ENCODE data around the gene MMEL1.
"Not testable (repeated sequence)": the region's sequence is repeated elsewhere in the genome, so short reads cannot be mapped to it uniquely, and the experiment has no call there.

Gene MMEL1

DNA sequence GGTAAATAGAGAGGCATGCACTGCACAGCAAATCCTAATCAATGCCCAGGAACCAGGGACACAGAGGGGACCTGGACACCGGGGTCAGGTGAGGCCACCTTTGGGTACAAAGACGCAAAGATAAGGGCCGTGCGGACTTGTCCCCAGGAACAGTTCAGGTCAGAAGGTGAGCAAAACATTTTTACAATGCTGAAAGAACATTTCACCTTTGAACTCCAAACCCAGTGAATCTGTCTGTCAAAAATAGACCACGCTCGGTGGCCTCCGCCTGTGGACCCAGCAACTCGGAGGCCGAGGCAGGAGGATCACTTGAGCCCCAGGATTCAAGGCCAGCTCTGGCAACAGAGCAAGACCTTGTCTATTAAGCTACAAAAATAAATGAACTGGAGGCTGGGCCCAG, 61.5 kb downstream of the MMEL1 start:
- no peak overlapping the region for H3K27ac ChIP-seq
- DNase-seq (ENCODE audit: low spot score), result no peak
- no peak overlapping the region for H3K4me3 ChIP-seq
- no peak for TF ChIP-seq CTCF (IDR thresholded peaks at IDR 0.05)

DNA sequence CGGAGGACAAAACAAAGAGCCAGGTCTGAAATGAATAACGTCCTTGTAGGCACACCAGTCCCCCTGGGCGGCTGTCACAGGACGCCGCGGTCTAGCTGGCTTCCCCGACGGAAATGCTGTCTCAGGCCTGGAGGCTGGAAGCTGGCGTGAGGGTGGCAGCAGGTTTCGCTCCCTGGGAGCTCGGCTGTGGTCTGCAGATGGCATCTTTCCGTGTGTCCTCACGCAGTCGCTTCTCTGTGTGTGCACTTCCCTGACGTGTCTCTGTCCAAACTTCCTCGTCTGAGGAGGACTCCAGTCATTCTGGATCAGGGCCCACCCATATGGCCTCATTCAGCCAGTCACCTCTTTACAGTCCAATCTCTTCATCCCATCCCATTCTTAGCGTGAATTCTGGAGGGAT, 62.5 kb downstream of the MMEL1 start:
- Histone ChIP-seq H3K4me3 (no peak overlapping the region), H3K27ac (no peak overlapping the region)
- DNase-seq (ENCODE audit: low spot score), result no peak
- no peak for TF ChIP-seq CTCF (IDR thresholded peaks at IDR 0.05)

GRCh38 chr1:2569703-2570102, 63.1 kb downstream of the MMEL1 start:
- not testable (repeated sequence) for H3K27ac ChIP-seq; DNase-seq (ENCODE audit: low spot score); H3K4me3 ChIP-seq

DNA sequence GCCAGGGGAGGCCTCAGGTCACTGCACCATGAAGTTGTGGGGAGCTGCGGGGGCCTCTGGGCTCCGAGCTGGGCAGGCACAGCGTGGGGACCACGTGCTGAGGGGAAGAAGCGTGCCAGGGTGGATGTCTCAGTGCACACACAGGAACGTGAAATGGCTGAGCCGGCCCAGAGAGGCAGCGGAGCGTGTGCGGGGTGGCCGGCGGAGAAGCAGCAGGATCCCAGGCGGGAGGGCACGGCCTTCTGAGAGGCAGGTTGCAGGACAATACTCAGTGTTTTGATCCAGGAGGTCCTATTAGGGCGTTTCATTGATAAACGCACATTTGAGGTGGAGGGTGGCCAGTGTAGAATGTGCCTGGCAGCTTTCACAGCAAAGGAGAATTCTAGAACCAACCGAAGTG, 63.8 kb downstream of the MMEL1 start:
- Histone ChIP-seq H3K27ac (no peak overlapping the region), H3K4me3 (no peak overlapping the region)
- TF ChIP-seq CTCF (IDR thresholded peaks at IDR 0.05), result no peak
- no peak for DNase-seq (ENCODE audit: low spot score)

DNA sequence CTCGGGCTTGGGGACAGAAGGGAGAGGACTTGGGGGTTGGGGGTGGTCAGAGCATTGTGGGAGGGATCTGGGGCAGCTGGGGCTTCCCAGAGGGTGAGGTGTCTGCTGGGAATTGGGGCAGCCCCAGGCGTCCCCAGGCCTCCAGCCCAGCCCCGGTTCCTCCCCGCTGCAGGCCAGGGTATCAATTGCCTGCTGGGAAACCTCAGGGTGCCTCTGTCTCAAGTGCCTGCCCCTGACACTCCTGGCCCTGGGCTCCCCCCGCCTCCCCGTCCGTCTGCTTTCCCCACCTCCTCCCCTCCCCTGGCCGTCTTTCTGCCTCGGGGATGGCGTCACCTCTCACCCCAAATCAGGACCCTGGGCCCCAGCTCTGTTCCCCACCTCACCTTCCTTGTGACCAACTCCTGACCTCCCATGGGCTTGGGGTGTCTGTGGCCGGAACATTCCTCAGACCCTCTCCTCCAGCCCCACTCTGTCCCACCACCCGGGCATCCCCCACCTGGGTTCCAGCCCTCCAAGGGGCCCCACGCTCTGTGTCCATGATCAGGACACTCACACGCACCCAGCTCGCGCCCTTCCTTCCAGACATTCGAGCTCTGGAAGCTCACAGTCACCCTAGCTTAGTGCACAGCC, 64.5 kb downstream of the MMEL1 start:
- not testable (repeated sequence) for DNase-seq (ENCODE audit: low spot score); H3K4me3 ChIP-seq; H3K27ac ChIP-seq

GRCh38 chr1:2567083-2567679, 65.6 kb downstream of the MMEL1 start:
- Histone ChIP-seq H3K4me3 (no peak overlapping the region), H3K27ac (no peak overlapping the region)
- DNase-seq (ENCODE audit: low spot score), result no peak
- TF ChIP-seq CTCF (IDR thresholded peaks at IDR 0.05), result no peak

- Histone ChIP-seq H3K4me3 (no peak overlapping the region), H3K27ac (no peak overlapping the region)
- DNase-seq (ENCODE audit: low spot score), result no peak
- TF ChIP-seq CTCF (IDR thresholded peaks at IDR 0.05), result no peak
Measured at GRCh38 chr1:2566101-2567045, 66.4 kb downstream of the MMEL1 start.

All from coronary artery (tissue), 2 donors.